Activated T-helper 2 cell treated with anti-CD3 and anti-CD28 coated beads, Interferon-gamma antibody, Interleukin-2, Interleukin-4, amounts not matched to agents 10 μg/mL and 5 μg/mL and 100 μg/mL, durations not matched to agents 14 hours and 24 hours and 36 hours (primary cell): ENCODE data around the gene ATP6V1D. TPM values are rescaled to one million over a fixed set of nuclear protein-coding genes. Genes with fewer than 3 reads are reported as not detected.
"Not testable (repeated sequence)": the region's sequence is repeated elsewhere in the genome, so short reads cannot be mapped to it uniquely, and the experiment has no call there.

ENCODE experiments used
- DNase-seq: peaks from one replicate; pipeline ENCODE4 v3.0.0; 2021; ENCODE audit warnings: low spot score
- H3K27ac Mint-ChIP-seq: one replicate; pipeline ENCODE4 v1.8.0; 2021; ENCODE audit warnings: mixed read lengths
- H3K27me3 Mint-ChIP-seq: one replicate; pipeline ENCODE4 v1.8.0; 2021; ENCODE audit warnings: low read depth, mixed read lengths
- H3K36me3 Mint-ChIP-seq: one replicate; pipeline ENCODE4 v1.8.0; 2021; ENCODE audit warnings: low read depth, mixed read lengths
- H3K4me1 Mint-ChIP-seq: one replicate; pipeline ENCODE4 v1.8.0; 2021; ENCODE audit warnings: low read depth, mixed read lengths
- H3K4me3 Mint-ChIP-seq: one replicate; pipeline ENCODE4 v1.8.0; 2021; ENCODE audit warnings: low read depth, mild to moderate bottlenecking, moderate library complexity, mixed read lengths
- H3K9me3 Mint-ChIP-seq: one replicate; pipeline ENCODE4 v1.8.0; 2021; ENCODE audit warnings: mixed read lengths
- intact Hi-C: fragments of 100-400 bp; cut with micrococcal nuclease; formaldehyde crosslinking; loops from one replicate; pipeline ENCODE4 v1.15.1; 2023
- total RNA-seq: library from RNA; stranded (reverse); gene quantifications from 2 replicates; pipeline ENCODE4 v1.2.3, GENCODE V29; 2022

The ATP6V1D gene
- total RNA-seq, 1 donor from 2014 or later, result 26.8 TPM

DNA sequence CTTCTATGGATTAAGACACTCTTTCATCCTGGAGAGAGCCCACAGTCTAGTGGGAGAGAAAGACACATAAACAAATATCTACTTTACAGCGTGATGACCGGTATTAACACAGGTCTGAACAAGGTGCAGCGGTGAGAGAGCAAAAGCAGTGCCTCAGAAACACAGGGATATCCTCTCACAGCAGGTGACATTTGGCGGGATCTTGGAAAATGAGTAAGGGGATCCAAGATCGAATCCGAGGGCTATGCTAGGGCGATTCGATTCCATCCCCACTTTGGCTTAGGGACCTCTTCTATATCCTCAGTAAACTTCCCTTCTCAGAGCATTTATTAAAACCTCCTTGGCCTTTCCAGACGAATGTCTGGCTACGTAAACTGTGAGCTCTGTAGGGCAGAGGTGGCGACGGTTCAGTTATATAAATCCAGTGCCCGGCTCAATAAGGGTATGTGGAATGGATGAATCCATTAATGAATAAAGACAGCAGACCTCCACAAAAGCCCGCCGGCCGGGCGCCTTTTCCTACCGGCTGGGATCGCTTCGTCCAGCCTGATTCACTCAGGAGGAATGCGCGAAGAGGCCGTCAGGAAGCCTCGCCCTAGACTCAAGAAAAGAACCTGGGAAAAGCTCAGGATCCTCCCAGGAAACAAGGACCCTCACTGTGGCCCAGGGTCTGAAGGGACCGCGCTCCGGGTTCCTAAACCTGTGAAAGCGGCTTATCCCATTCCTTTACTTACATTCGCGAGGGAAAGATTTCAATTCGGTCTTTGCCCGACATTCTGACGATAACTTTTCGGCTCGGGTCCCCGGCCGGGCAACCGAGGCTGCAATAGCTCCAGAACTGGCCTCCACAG lies 455 bp downstream of the ATP6V1D start:
- Mint-ChIP-seq H3K4me1 (peaks cover 47% of the 10 kb centered on the region), H3K4me3 (peak overlapping the region; percentile 97), H3K9me3 (no peaks in the 10 kb centered on the region), H3K27ac (peak overlapping the region; percentile 98), H3K36me3 (peaks cover 32% of the 10 kb centered on the region), H3K27me3 (no peaks in the 10 kb centered on the region)
- intact Hi-C loops, result loop anchor here (1.0 kb wide), 2 partner anchors 118 to 851 kb away; partner anchors contain the start of genes GPHN and PALS1
- no peak for DNase-seq

DNA sequence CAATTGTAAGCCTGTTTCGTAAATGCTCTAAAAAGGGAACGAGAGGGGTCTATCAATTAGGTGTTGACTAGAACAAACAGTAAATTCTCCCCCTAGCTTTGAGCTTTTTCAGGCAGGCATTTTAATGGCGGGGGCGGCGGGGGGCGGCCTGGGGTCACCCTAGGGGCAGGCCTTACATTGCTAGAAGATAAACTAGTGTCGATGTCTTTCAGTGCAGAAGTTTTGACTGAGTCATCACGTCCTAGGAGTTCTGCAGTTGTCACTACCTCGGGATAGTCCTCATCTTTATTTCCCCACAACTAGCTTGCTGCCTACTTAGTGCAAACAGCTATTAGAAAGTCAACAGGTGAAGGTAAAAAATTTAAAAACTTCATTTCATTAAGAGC lies 1.6 kb downstream of the ATP6V1D start:
- H3K4me1 Mint-ChIP-seq, result peaks cover 41% of the 10 kb centered on the region
- H3K4me3 Mint-ChIP-seq, result peak overlapping the region; percentile 97
- no peak for DNase-seq
- no peaks in the 10 kb centered on the region for H3K27me3 Mint-ChIP-seq
- no peaks in the 10 kb centered on the region for H3K9me3 Mint-ChIP-seq
- intact Hi-C loops, result no loop called here
- peaks cover 22% of the 10 kb centered on the region for H3K36me3 Mint-ChIP-seq
- no peak overlapping the region for H3K27ac Mint-ChIP-seq

DNA sequence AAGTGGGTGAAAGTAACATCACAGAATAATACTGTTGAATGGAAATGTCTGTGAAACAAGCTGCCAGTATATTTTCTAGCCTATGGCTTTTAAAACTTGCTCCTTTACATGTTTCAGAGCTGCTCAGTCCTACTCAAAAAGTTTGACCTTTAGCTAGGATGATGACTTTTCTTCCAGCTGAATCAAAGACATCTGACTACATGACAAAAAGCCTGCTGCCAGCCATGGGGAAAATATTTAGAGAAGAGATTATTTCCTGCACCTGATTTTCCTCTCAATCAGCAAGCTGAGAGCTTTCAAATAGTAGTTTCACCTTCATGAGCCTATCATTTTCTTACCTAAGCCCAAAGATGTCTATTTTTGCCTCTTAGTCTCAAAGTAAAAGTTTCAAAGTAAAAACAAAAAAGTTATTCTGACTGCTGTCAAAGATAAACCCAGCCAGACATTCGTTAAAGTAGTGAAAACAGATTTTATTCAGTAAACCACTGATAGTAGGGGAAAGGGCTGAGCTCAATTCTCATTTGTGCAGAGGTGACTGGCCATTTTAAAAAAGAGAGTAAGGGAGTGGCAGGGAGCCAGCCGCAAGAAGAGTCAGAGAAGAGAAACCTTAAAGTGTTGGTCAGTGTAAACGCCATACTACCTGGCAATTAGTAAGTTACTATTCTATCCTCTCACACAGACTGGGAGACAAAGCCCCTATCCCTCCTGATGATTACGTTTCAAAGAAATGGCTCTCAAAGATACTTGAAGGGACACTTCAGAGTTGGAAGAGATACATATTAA lies 2.2 kb downstream of the ATP6V1D start:
- Mint-ChIP-seq H3K4me1 (peaks cover 37% of the 10 kb centered on the region), H3K36me3 (peaks cover 21% of the 10 kb centered on the region), H3K27me3 (no peaks in the 10 kb centered on the region), H3K27ac (peak overlapping the region; percentile 50), H3K4me3 (peak overlapping the region; percentile 97), H3K9me3 (no peaks in the 10 kb centered on the region)
- intact Hi-C loops, result no loop called here
- DNase-seq, result no peak

DNA sequence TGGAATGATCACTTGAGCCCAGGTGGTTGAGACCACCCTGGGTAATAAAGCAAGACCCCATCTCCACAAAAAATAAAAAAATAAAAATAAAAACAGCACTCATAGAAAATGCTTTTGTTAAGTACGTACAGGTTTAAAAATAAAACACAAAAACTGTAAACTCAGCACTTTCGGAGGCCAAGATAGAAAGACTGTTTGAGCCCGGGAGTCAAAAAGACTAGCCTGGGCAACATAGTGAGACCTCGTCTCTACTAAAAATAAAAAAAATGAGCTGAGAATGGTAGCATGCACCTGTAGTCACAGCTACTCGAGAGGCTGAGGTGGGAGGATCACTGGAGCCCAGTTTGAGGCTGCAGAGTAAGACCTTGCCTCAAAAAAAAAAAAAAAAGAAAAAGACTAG lies 7.5 kb downstream of the ATP6V1D start:
- H3K27me3 Mint-ChIP-seq, result no peaks in the 10 kb centered on the region
- H3K27ac Mint-ChIP-seq, result no peak overlapping the region
- DNase-seq, result no peak
- H3K4me3 Mint-ChIP-seq, result no peak overlapping the region
- peaks cover 7% of the 10 kb centered on the region for H3K4me1 Mint-ChIP-seq
- no peaks in the 10 kb centered on the region for H3K9me3 Mint-ChIP-seq
- H3K36me3 Mint-ChIP-seq, result peaks cover 22% of the 10 kb centered on the region
- intact Hi-C loops, result no loop called here

DNA sequence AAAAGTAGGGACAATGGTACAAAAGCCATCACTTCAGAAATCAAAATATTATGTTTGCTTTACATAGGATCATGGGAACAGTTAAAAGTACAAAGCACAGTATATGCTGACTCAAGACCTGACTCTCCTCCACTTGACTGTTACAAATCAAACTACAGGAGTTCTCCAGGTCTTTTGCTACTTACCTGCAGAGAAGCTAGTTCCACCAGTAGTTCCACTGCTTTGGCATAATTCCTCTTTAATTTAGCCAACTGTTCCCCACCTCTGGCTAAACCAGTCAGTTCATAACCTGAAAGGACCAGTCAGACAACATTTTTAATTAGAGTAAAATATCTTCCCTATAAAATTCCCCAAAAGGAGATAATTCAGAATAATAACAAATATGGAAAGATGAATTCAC lies 14.0 kb downstream of the ATP6V1D start:
- Mint-ChIP-seq H3K9me3 (no peaks in the 10 kb centered on the region), H3K36me3 (peaks cover 37% of the 10 kb centered on the region), H3K27ac (no peak overlapping the region), H3K4me3 (no peak overlapping the region), H3K4me1 (no peaks in the 10 kb centered on the region), H3K27me3 (no peaks in the 10 kb centered on the region)
- no peak for DNase-seq
- intact Hi-C loops, result no loop called here

DNA sequence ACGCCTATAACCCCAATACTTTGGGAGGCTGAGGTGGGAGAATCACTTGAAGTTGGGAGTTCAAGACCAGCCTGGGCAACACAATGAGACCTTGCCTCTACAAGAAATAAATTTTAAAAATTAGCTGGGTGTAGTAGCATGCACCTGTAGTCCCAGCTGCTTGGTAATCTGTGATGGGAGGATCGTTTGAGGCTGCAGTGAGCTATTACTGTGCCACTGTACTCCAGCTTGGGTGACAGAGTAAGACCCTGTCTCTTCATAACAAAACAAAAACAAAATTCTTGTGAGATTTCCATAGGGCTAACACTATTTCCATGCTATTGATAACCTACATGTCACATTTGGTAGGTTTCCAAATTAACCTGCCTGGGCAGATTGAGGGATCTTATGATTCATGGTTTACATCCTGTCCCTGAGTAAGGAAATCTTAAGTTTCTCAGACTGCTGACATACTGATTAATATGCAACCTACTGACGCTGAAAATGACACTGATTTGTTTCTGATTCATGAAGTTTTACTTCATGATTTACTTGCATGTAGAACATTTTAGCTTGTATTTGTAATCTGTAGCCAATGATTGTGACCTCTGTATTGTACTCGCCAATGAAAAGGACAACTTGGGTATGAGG lies 15.9 kb downstream of the ATP6V1D start:
- Mint-ChIP-seq H3K9me3 (no peaks in the 10 kb centered on the region), H3K27ac (no peak overlapping the region), H3K4me3 (no peak overlapping the region), H3K4me1 (no peaks in the 10 kb centered on the region), H3K27me3 (no peaks in the 10 kb centered on the region), H3K36me3 (peaks cover 33% of the 10 kb centered on the region)
- intact Hi-C loops, result no loop called here
- no peak for DNase-seq

DNA sequence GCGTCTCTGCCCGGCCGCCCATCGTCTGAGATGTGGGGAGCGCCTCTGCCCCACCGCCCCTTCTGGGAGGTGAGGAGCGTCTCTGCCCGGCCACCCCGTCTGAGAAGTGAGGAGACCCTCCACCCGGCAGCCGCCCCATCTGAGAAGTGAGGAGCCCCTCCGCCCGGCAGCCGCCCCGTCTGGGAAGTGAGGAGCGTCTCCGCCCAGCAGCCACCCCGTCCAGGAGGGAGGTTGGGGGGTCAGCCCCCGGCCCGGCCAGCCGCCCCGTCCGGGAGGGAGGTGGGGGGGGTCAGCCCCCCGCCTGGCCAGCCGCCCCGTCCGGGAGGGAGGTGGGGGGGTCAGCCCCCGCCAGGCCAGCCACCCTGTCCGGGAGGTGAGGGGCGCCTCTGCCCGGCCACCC lies 18.4 kb downstream of the ATP6V1D start:
- H3K9me3 Mint-ChIP-seq, H3K4me1 Mint-ChIP-seq, intact Hi-C loops, H3K4me3 Mint-ChIP-seq, DNase-seq, H3K27ac Mint-ChIP-seq, H3K27me3 Mint-ChIP-seq: not testable (repeated sequence)
- peaks cover 47% of the 10 kb centered on the region for H3K36me3 Mint-ChIP-seq

DNA sequence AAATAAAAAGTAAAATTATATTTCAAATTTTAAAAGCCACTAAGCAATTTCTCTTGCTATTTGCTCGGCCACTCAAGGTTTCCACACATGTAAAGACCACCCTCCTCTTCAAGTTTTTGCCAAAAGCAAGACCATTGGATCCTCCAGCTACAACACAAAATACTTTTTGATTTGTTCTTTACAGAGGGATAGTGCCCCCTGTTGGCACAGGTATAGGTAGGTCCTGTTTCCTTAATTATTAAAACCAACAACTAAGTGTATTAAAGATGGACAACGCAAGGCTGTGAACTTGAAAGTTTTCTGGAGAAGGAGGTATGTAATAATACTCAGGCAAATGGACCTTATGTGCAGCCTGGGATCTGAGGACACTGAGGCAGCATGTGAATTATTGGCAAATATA lies 23.8 kb downstream of the ATP6V1D start:
- peaks cover 64% of the 10 kb centered on the region for H3K36me3 Mint-ChIP-seq
- H3K9me3 Mint-ChIP-seq, result no peaks in the 10 kb centered on the region
- no peaks in the 10 kb centered on the region for H3K4me1 Mint-ChIP-seq
- intact Hi-C loops, result no loop called here
- no peak overlapping the region for H3K4me3 Mint-ChIP-seq
- H3K27ac Mint-ChIP-seq, result no peak overlapping the region
- H3K27me3 Mint-ChIP-seq, result no peaks in the 10 kb centered on the region
- DNase-seq, result no peak

DNA sequence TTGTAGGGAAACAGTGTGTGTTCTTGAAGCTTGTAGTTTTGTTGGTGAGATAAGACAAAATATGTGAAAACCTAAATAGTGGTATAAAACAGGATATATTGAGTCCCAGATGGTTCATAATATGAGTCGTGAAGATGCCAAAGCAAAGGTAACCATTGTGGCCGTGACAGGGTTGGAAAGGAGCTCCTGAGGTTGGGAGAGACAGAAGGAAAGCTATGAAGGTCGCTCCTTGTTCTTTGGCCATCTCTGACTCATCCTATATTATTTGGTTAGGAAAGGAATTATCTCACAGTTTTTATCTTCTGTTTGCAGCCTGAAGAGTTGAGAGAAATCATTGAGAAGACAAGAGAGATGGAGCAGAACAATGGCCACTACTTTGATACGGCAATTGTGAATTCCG lies 27.1 kb downstream of the ATP6V1D start:
- Mint-ChIP-seq H3K27me3 (no peaks in the 10 kb centered on the region), H3K4me1 (no peaks in the 10 kb centered on the region), H3K9me3 (no peaks in the 10 kb centered on the region), H3K27ac (no peak overlapping the region), H3K36me3 (peaks cover 61% of the 10 kb centered on the region), H3K4me3 (no peak overlapping the region)
- DNase-seq, result no peak
- intact Hi-C loops, result no loop called here

DNA sequence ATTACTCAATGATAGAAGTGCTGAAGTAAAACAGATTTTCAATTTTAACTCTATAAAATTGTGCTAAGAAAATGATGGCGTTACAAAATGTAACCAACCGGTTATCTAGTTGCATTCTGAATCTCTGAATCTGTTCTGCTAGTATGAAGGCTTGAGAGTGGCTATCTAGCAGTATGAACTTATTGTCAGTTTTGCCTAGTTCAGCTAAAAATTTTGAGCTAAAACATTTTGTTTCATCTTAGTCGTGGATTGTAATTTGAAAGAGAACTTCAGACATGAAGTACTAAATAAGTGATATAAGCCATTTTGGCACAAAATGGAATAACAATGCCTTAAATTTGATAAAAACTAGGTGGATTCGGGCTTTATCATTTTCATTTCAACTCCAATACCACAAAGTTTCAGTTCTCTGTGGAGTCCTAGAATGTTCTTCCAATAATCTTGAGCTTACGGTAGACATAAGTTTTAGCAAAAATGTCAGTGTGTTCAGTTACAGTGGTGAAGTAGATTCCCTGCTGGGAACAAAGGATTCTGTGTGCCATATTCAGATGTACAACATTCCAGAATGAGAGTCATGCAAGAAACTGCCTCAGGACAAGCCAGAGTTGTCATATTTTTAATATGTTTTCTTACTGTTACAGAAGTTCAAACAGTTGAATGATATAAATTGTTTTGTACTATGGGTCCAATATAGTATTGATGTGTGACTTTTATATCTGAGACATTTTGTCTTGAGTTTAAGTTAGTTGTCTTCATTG lies 28.1 kb downstream of the ATP6V1D start:
- DNase-seq, result no peak
- H3K36me3 Mint-ChIP-seq, result peaks cover 63% of the 10 kb centered on the region
- intact Hi-C loops, result no loop called here
- no peaks in the 10 kb centered on the region for H3K9me3 Mint-ChIP-seq
- H3K27me3 Mint-ChIP-seq, result no peaks in the 10 kb centered on the region
- H3K27ac Mint-ChIP-seq, result no peak overlapping the region
- H3K4me1 Mint-ChIP-seq, result no peaks in the 10 kb centered on the region
- no peak overlapping the region for H3K4me3 Mint-ChIP-seq

DNA sequence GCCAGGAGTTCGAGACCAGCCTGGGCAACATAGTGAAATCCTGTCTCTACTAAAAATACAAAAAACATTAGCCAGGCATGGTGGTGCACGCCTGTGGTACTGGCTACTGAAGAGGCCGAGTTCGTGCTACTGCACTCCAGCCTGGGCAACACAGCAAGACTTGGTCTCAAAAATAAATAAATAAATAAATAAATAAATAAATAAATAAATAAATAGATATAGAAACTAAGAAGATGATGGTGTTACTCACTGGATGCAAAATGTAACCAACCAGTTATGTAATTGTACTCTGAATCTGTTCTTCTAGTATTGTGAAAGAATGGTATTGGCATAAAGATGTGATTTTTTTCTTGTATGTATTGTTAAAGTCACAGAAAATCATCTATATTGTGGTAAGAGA lies 29.9 kb downstream of the ATP6V1D start:
- peaks cover 56% of the 10 kb centered on the region for H3K36me3 Mint-ChIP-seq
- H3K4me1 Mint-ChIP-seq, H3K4me3 Mint-ChIP-seq, intact Hi-C loops, DNase-seq, H3K9me3 Mint-ChIP-seq, H3K27me3 Mint-ChIP-seq, H3K27ac Mint-ChIP-seq: not testable (repeated sequence)

DNA sequence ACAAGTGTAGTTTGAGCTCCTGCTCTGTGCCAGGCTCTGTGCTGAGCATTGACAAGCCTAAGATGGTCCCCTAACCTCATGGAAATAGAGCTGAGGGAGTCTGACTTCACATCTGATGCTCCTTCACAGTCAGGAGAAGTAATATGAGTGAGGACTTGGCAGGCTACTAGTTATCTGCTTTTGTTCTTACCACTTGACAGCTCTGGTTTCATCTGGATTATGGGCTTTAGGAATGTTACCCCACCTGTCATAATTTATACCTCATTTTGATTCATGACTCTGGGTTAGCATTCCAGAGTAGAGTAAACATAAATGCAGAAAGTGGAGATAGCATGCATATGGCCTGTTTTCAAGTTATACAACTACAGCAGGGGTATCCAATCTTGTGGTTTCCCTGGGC lies 40.5 kb downstream of the ATP6V1D start:
- H3K4me1 Mint-ChIP-seq, result no peaks in the 10 kb centered on the region
- H3K9me3 Mint-ChIP-seq, result no peaks in the 10 kb centered on the region
- intact Hi-C loops, result no loop called here

More for the DNA sequence above, 40.5 kb downstream of the ATP6V1D start:
- no peak overlapping the region for H3K4me3 Mint-ChIP-seq
- H3K27me3 Mint-ChIP-seq, result no peaks in the 10 kb centered on the region
- DNase-seq, result no peak
- no peaks in the 10 kb centered on the region for H3K36me3 Mint-ChIP-seq
- H3K27ac Mint-ChIP-seq, result no peak overlapping the region
